SK-N-SH (cell line): ENCODE results near the gene SOBP. TPM values are rescaled to one million over a fixed set of nuclear protein-coding genes. Genes with fewer than 3 reads are reported as not detected.

ENCODE experiments used
- CTCF ChIA-PET: fragments of 300-600, 350-600 bp; formaldehyde crosslinking; extraction: SDS; loops from one replicate; lab custom pipeline; 2021; lab: Yijun Ruan, JAX
- POLR2A ChIA-PET: fragments of 350-600 bp; sonication (Branson Sonifier 250); formaldehyde crosslinking; extraction: SDS; loops from one replicate; lab custom pipeline; 2020; ENCODE audit warnings: antibody characterized with exemption, inconsistent platforms; lab: Yijun Ruan, JAX
- DNase-seq: peaks from one replicate; pipeline ENCODE4 v3.0.0; 2012
- H2AFZ ChIP-seq: fragments of 200-600 bp; sonication (generic); 2 replicates; pipeline ENCODE4 v1.8.1; 2016; ENCODE audit warnings: antibody characterized with exemption, mild to moderate bottlenecking, low read depth
- H3F3A ChIP-seq: fragments of 200-600 bp; sonication (generic); replicated peaks from 2 replicates; pipeline ENCODE3; 2016; ENCODE audit warnings: antibody characterized with exemption, mild to moderate bottlenecking; ENCODE audit not compliant: insufficient read depth
- H3K27ac ChIP-seq, 2 experiments: fragments of 200-500 bp in 1 of 2; fragments of 200-600 bp in 1 of 2; sonication (Bioruptor generic) in 1 of 2; sonication (generic), shearing (Covaris generic) in 1 of 2; 2 replicates each; pipeline versions ENCODE4 v1.5.1 to v1.6.1; 2014 to 2016; ENCODE audit warnings: low read depth in 2 of 2, inconsistent platforms in 1 of 2, low read length in 1 of 2, mild to moderate bottlenecking in 1 of 2, mixed read lengths in 1 of 2
- H3K27me3 ChIP-seq: fragments of 200-600 bp; sonication (generic), shearing (Covaris generic); 2 replicates; pipeline ENCODE4 v1.6.1; 2016; ENCODE audit warnings: mixed run types; ENCODE audit not compliant: insufficient read depth
- H3K36me3 ChIP-seq, 2 experiments: fragments of 200-500 bp in 1 of 2; fragments of 200-600 bp in 1 of 2; sonication (Bioruptor generic) in 1 of 2; sonication (generic) in 1 of 2; replicated peaks in 1 of 2; 2 replicates each; pipeline versions ENCODE3 to v1.5.1; 2014 to 2016; ENCODE audit warnings: low read length in 1 of 2, mild to moderate bottlenecking in 1 of 2; ENCODE audit not compliant: insufficient read depth in 2 of 2, control insufficient read depth in 1 of 2
- H3K4me1 ChIP-seq, 2 experiments: fragments of 200-500 bp in 1 of 2; fragments of 200-600 bp in 1 of 2; sonication (Bioruptor generic) in 1 of 2; sonication (generic), shearing (Covaris generic) in 1 of 2; 2 replicates each; pipeline versions ENCODE4 v1.5.1 to v1.6.1; 2014 to 2016; ENCODE audit warnings: low read depth in 1 of 2, low read length in 1 of 2, mixed run types in 1 of 2; ENCODE audit not compliant: insufficient read depth in 2 of 2, control insufficient read depth in 1 of 2
- H3K4me2 ChIP-seq: fragments of 200-600 bp; sonication (generic), shearing (Covaris generic); 2 replicates; pipeline ENCODE4 v1.6.1; 2017; ENCODE audit warnings: mixed run types
- H3K4me3 ChIP-seq, 2 experiments: fragments of 200-500 bp in 1 of 2; fragments of 200-600 bp in 1 of 2; sonication (Bioruptor generic) in 1 of 2; sonication (generic), shearing (Covaris generic) in 1 of 2; 2 replicates each; pipeline versions ENCODE4 v1.5.1 to v1.8.1; 2014 to 2016; ENCODE audit warnings: low read depth in 2 of 2, inconsistent platforms in 1 of 2, low read length in 1 of 2, mild to moderate bottlenecking in 1 of 2, mixed read lengths in 1 of 2, moderate library complexity in 1 of 2
- H3K79me2 ChIP-seq: fragments of 200-600 bp; sonication (generic); 2 replicates; pipeline ENCODE4 v1.8.1; 2017; ENCODE audit warnings: mild to moderate bottlenecking; ENCODE audit not compliant: insufficient read depth
- H3K9ac ChIP-seq: fragments of 200-600 bp; sonication (generic); 2 replicates; pipeline ENCODE4 v1.6.1; 2017; ENCODE audit warnings: mixed run types
- H3K9me2 ChIP-seq: fragments of 200-600 bp; sonication (generic); 2 replicates; pipeline ENCODE4 v1.6.1; 2017; ENCODE audit warnings: mixed run types
- H3K9me3 ChIP-seq: fragments of 200-600 bp; sonication (generic); 2 replicates; pipeline ENCODE4 v1.6.1; 2017; ENCODE audit warnings: mixed run types, mild to moderate bottlenecking, moderate library complexity
- H4K20me1 ChIP-seq: fragments of 200-600 bp; sonication (generic); 2 replicates; pipeline ENCODE4 v1.6.1; 2017; ENCODE audit warnings: mild to moderate bottlenecking, mixed run types; ENCODE audit not compliant: insufficient read depth
- EZH2phosphoT487 ChIP-seq: fragments of 200-600 bp; sonication (generic); IDR thresholded peaks from 2 replicates; pipeline ENCODE4 v1.6.1; 2017; ENCODE audit warnings: low read depth, mixed run types, mild to moderate bottlenecking, antibody characterized with exemption, moderate library complexity, borderline replicate concordance
- FOXM1 ChIP-seq: IDR thresholded peaks from 2 replicates; pipeline ENCODE4 v1.4.0; 2012; ENCODE audit warnings: low read depth, mild to moderate bottlenecking
- GABPA ChIP-seq: IDR thresholded peaks from 2 replicates; pipeline ENCODE4 v1.4.0; 2012; ENCODE audit warnings: low read depth, mild to moderate bottlenecking
- IRF3 ChIP-seq: fragments of 150-350 bp; IDR thresholded peaks from 2 replicates; pipeline ENCODE4 v1.6.1; 2016; ENCODE audit warnings: mild to moderate bottlenecking, low read depth, low read length
- MAX ChIP-seq: IDR thresholded peaks from 2 replicates; pipeline ENCODE4 v1.4.0; 2012; ENCODE audit warnings: low read depth
- MEF2A ChIP-seq: IDR thresholded peaks from 2 replicates; pipeline ENCODE4 v1.4.0; 2012; ENCODE audit warnings: low read depth, borderline replicate concordance
- MXI1 ChIP-seq: IDR thresholded peaks from 2 replicates; pipeline ENCODE4 v1.6.1; 2012; ENCODE audit warnings: mild to moderate bottlenecking, low read depth, low read length, improper control_type of control experiment
- NRF1 ChIP-seq: IDR thresholded peaks from 2 replicates; pipeline ENCODE4 v1.6.1; 2012; ENCODE audit warnings: low read depth, mild to moderate bottlenecking, low read length
- PBX3 ChIP-seq: IDR thresholded peaks from 2 replicates; pipeline ENCODE4; 2012
- POLR2AphosphoS5 ChIP-seq: IDR thresholded peaks from 2 replicates; pipeline ENCODE4 v1.6.1; 2012; ENCODE audit warnings: low read depth, low read length
- RAD21 ChIP-seq: IDR thresholded peaks from 2 replicates; pipeline ENCODE4 v1.6.1; 2012; ENCODE audit warnings: mild to moderate bottlenecking, low read length
- RCOR1 ChIP-seq: fragments of 150-350 bp; IDR thresholded peaks from 2 replicates; pipeline ENCODE4 v1.6.1; 2017; ENCODE audit warnings: antibody characterized with exemption, low read length
- RFX5 ChIP-seq: IDR thresholded peaks from 2 replicates; pipeline ENCODE4 v1.6.1; 2012; ENCODE audit warnings: mild to moderate bottlenecking, improper control_type of control experiment, low read length
- TAF1 ChIP-seq: IDR thresholded peaks from 2 replicates; pipeline ENCODE4 v1.6.1; 2012; ENCODE audit warnings: low read depth, mild to moderate bottlenecking, low read length, moderate library complexity, borderline replicate concordance
- TCF12 ChIP-seq: IDR thresholded peaks from 2 replicates; pipeline ENCODE4 v1.4.0; 2012
- USF1 ChIP-seq: IDR thresholded peaks from 2 replicates; pipeline ENCODE4 v1.4.0; 2012; ENCODE audit warnings: low read depth, borderline replicate concordance
- USF2 ChIP-seq: fragments of 150-350 bp; IDR thresholded peaks from 2 replicates; pipeline ENCODE4 v1.6.1; 2017; ENCODE audit warnings: antibody characterized with exemption, low read length, low read depth, borderline replicate concordance
- YY1 ChIP-seq: IDR thresholded peaks from 2 replicates; pipeline ENCODE4 v1.4.0; 2012; ENCODE audit warnings: low read depth, mild to moderate bottlenecking
- WGBS: methylation state at CpG from one replicate; pipeline ENCODE4 v1.1.6; 2017; ENCODE audit warnings: low lambda C conversion rate; 5-methylcytosine and 5-hydroxymethylcytosine counted together
- polyA plus RNA-seq, 3 experiments: library from polyadenylated mRNA; depleted of rRNA; stranded (reverse); fragments of >200 nt; gene quantifications; 2 replicates each; pipeline ENCODE4 v1.2.3, GENCODE V29; 2012
- TF ChIP-seq, protein P1 (sequence below): IDR thresholded peaks from 2 replicates; pipeline ENCODE4 v1.6.1; 2012; ENCODE audit warnings: mild to moderate bottlenecking, low read depth, low read length, moderate library complexity

The SOBP gene
- polyA plus RNA-seq, 1 of the 3 experiments (the other 2 are of a cell fraction), result 0.61 TPM

- no peak for DNase-seq
- no peaks in the 10 kb centered on the region for H3K9me2 ChIP-seq
- no peaks in the 10 kb centered on the region for H3K36me3 ChIP-seq
- no peaks in the 10 kb centered on the region for H3F3A ChIP-seq
- H3K9ac ChIP-seq, result no peak overlapping the region
- H3K9me3 ChIP-seq, result no peaks in the 10 kb centered on the region
- H3K4me2 ChIP-seq, result no peak overlapping the region
- no peaks in the 10 kb centered on the region for H3K27me3 ChIP-seq
- no peaks in the 10 kb centered on the region for H3K79me2 ChIP-seq
- H3K4me3 ChIP-seq, result no peak overlapping the region
- TF ChIP-seq RFX5 (no peak), TCF12 (no peak), GABPA (no peak), MXI1 (no peak), RCOR1 (no peak), POLR2AphosphoS5 (no peak), TAF1 (no peak), MEF2A (no peak), PBX3 (no peak), EZH2phosphoT487 (no peak), MAX (no peak), NRF1 (no peak), IRF3 (no peak), YY1 (no peak), FOXM1 (no peak), USF1 (no peak), RAD21 (no peak), USF2 (no peak)
- TF ChIP-seq, protein P1, sequence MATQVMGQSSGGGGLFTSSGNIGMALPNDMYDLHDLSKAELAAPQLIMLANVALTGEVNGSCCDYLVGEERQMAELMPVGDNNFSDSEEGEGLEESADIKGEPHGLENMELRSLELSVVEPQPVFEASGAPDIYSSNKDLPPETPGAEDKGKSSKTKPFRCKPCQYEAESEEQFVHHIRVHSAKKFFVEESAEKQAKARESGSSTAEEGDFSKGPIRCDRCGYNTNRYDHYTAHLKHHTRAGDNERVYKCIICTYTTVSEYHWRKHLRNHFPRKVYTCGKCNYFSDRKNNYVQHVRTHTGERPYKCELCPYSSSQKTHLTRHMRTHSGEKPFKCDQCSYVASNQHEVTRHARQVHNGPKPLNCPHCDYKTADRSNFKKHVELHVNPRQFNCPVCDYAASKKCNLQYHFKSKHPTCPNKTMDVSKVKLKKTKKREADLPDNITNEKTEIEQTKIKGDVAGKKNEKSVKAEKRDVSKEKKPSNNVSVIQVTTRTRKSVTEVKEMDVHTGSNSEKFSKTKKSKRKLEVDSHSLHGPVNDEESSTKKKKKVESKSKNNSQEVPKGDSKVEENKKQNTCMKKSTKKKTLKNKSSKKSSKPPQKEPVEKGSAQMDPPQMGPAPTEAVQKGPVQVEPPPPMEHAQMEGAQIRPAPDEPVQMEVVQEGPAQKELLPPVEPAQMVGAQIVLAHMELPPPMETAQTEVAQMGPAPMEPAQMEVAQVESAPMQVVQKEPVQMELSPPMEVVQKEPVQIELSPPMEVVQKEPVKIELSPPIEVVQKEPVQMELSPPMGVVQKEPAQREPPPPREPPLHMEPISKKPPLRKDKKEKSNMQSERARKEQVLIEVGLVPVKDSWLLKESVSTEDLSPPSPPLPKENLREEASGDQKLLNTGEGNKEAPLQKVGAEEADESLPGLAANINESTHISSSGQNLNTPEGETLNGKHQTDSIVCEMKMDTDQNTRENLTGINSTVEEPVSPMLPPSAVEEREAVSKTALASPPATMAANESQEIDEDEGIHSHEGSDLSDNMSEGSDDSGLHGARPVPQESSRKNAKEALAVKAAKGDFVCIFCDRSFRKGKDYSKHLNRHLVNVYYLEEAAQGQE, result no peak
- ChIA-PET POLR2A (no interaction called here), CTCF (interaction anchor here (0.7 to 2.0 kb wide), 4 partner anchors 10 to 349 kb away, joined by 4 to 7 read pairs (median 4); no protein-coding TSS in a partner anchor)
- 93% methylated on average over 12 of the region's 13 CpGs for WGBS
- no peaks in the 10 kb centered on the region for H4K20me1 ChIP-seq
- H3K27ac ChIP-seq, result no peak overlapping the region
- peaks cover 9 to 33% of the 10 kb centered on the region in 2 experiments; a peak in 3 of 4 replicates for H3K4me1 ChIP-seq
- no peak overlapping the region for H2AFZ ChIP-seq
These were observed 177.2 kb downstream of the SOBP start for GRCh38 chr6:107666981-107667601.
